ENCODE measurements around the gene ANKRD36.
A peak's percentile ranks its signal among the peaks of the same experiment; 100 is the strongest.
"Not testable (repeated sequence)": the region's sequence is repeated elsewhere in the genome, so short reads cannot be mapped to it uniquely, and the experiment has no call there.

Gene ANKRD36

GRCh38 chr2:97113050-97113881, at the start of gene ANKRD36:
Gene ANKRD36 (plus strand): TSS chr2:97113153. CDS start chr2:97113740, 587 bp downstream.
- DNase-seq (ENCODE audit: low spot score) = peak; percentile 74

GRCh38 chr2:97066030-97066429, 46.9 kb upstream of the ANKRD36 start:
- DNase-seq (ENCODE audit: low spot score) = not testable (repeated sequence)

GRCh38 chr2:97067279-97068004, 45.5 kb upstream of the ANKRD36 start:
- DNase-seq (ENCODE audit: low spot score) = no peak

GRCh38 chr2:97068074-97068473, 44.9 kb upstream of the ANKRD36 start:
- no peak for DNase-seq (ENCODE audit: low spot score)

- not testable (repeated sequence) for DNase-seq (ENCODE audit: low spot score)
These were observed 44.2 kb upstream of the ANKRD36 start for GRCh38 chr2:97068722-97069121.

GRCh38 chr2:97070915-97071314, 42.0 kb upstream of the ANKRD36 start:
- DNase-seq (ENCODE audit: low spot score) = not testable (repeated sequence)

- DNase-seq (ENCODE audit: low spot score) = not testable (repeated sequence)
These were observed 35.7 kb upstream of the ANKRD36 start for GRCh38 chr2:97077213-97077612.

- not testable (repeated sequence) for DNase-seq (ENCODE audit: low spot score)
These were observed 32.1 kb upstream of the ANKRD36 start for GRCh38 chr2:97080855-97081254.

- DNase-seq (ENCODE audit: low spot score) = not testable (repeated sequence)
These were observed 30.7 kb upstream of the ANKRD36 start for GRCh38 chr2:97082206-97082605.

- DNase-seq (ENCODE audit: low spot score) = not testable (repeated sequence)
These were observed 29.4 kb upstream of the ANKRD36 start for GRCh38 chr2:97083516-97083915.

- not testable (repeated sequence) for DNase-seq (ENCODE audit: low spot score)
These were observed 27.9 kb upstream of the ANKRD36 start for GRCh38 chr2:97085093-97085492.

GRCh38 chr2:97088706-97089105, 24.2 kb upstream of the ANKRD36 start:
- DNase-seq (ENCODE audit: low spot score) = not testable (repeated sequence)

GRCh38 chr2:97092946-97093345, 20.0 kb upstream of the ANKRD36 start:
- not testable (repeated sequence) for DNase-seq (ENCODE audit: low spot score)

- DNase-seq (ENCODE audit: low spot score) = peak; percentile 23
These were observed 18.8 kb upstream of the ANKRD36 start for GRCh38 chr2:97093983-97094771.

GRCh38 chr2:97094772-97095611, 18.0 kb upstream of the ANKRD36 start, which contains the start of gene FAHD2B:
Gene FAHD2B (minus strand): TSS chr2:97094882. CDS start chr2:97091706, 3,176 bp downstream.
- peak; percentile 72 for DNase-seq (ENCODE audit: low spot score)

GRCh38 chr2:97095661-97096060, 17.3 kb upstream of the ANKRD36 start:
- DNase-seq (ENCODE audit: low spot score) = no peak

GRCh38 chr2:97098786-97099372, 14.1 kb upstream of the ANKRD36 start:
- not testable (repeated sequence) for DNase-seq (ENCODE audit: low spot score)

GRCh38 chr2:97106878-97107277, 6.1 kb upstream of the ANKRD36 start:
- DNase-seq (ENCODE audit: low spot score) = not testable (repeated sequence)

GRCh38 chr2:97111246-97111645, 1.7 kb upstream of the ANKRD36 start:
- not testable (repeated sequence) for DNase-seq (ENCODE audit: low spot score)

GRCh38 chr2:97112320-97113049, 468 bp upstream of the ANKRD36 start:
- DNase-seq (ENCODE audit: low spot score) = peak; percentile 81
